Subcutaneous abdominal adipose tissue (tissue), 5 donors: ENCODE results near the gene GLRX.
A peak's percentile ranks its signal among the peaks of the same experiment; 100 is the strongest.

Source experiments
- H3K27ac ChIP-seq: one replicate; pipeline ENCODE4 v1.7.0; 2013; ENCODE audit warnings: low read depth, mild to moderate bottlenecking, inconsistent platforms, low read length, moderate library complexity
- H3K27me3 ChIP-seq, 5 donors: one replicate each; pipeline ENCODE4 v1.7.0; 2013; ENCODE audit warnings: low read length in 5 of 5, inconsistent platforms in 1 of 5; ENCODE audit not compliant: control insufficient read depth in 5 of 5, insufficient read depth in 4 of 5
- H3K36me3 ChIP-seq, 5 donors: one replicate each; pipeline ENCODE4 v1.7.0; 2013; ENCODE audit warnings: low read length in 5 of 5; ENCODE audit not compliant: control insufficient read depth in 5 of 5, insufficient read depth in 5 of 5
- H3K4me1 ChIP-seq, 5 donors: one replicate each; pipeline ENCODE4 v1.7.0; 2013; ENCODE audit warnings: low read length in 5 of 5, mild to moderate bottlenecking in 3 of 5, moderate library complexity in 1 of 5; ENCODE audit not compliant: control insufficient read depth in 5 of 5, insufficient read depth in 5 of 5
- H3K4me3 ChIP-seq, 5 donors: one replicate each; pipeline ENCODE4 v1.7.0; 2013; ENCODE audit warnings: low read length in 5 of 5, low read depth in 1 of 5
- H3K9ac ChIP-seq, 5 donors: one replicate each; pipeline ENCODE4 v1.7.0; 2013; ENCODE audit warnings: low read length in 5 of 5, mild to moderate bottlenecking in 4 of 5, moderate library complexity in 3 of 5
- H3K9me3 ChIP-seq, 5 donors: one replicate each; pipeline ENCODE4 v1.7.0; 2013; ENCODE audit warnings: low read length in 5 of 5; ENCODE audit not compliant: control insufficient read depth in 5 of 5
- donor health status: healthy.
- donor health status: healthy.
- donor health status: healthy.
- donor health status: healthy.
- donor health status: healthy.

Gene GLRX

DNA sequence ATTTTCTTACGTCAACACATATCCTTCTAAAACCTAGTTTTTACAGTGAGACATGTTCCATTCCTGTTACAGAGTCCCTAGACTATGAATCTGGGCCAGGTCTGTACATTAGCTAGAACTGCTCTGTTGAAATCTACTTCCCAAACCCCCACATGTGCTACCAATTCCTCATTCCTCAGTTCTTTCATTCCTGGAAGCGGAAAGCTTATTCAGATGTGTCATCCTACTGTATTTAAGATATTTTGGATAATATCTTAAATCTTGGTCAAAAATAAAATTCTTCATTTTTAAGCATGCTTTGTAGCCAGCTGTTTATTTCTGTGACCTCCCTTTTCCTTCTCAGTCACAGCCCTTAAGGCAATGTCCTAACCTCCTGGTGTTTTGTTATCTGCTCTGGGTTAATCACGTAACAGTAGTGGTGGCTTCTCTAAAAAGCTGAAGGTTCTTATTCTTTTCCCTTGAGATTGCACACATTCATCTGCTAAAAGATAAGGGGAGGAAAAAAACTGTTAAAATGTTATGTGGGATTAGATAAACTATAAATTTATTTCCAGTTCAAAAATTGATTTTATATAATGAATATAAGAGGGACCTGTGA lies 35.6 kb downstream of the GLRX start:
- Histone ChIP-seq H3K4me3 (no peak overlapping the region), H3K4me1 (peaks cover 0 to 15% (median 0%) of the 10 kb centered on the region in 5 donors), H3K27ac (peak overlapping the region; percentile 58), H3K9ac (peak overlapping the region in 1 of 5 donors; percentile 70), H3K36me3 (peaks cover 9 to 37% (median 29%) of the 10 kb centered on the region in 5 donors), H3K27me3 (no peaks in the 10 kb centered on the region), H3K9me3 (no peaks in the 10 kb centered on the region)

- no peaks in the 10 kb centered on the region for H3K27me3 ChIP-seq
- H3K4me1 ChIP-seq = peaks cover 0 to 29% (median 14%) of the 10 kb centered on the region in 5 donors
- H3K36me3 ChIP-seq = peaks cover 5 to 26% (median 16%) of the 10 kb centered on the region in 5 donors
Measured at GRCh38 chr5:95784514-95785302, 37.8 kb downstream of the GLRX start.

GRCh38 chr5:95783661-95784060 lies 38.9 kb downstream of the GLRX start:
- H3K27me3 ChIP-seq = no peaks in the 10 kb centered on the region
- no peak overlapping the region for H3K4me3 ChIP-seq
- peaks cover 0 to 36% (median 17%) of the 10 kb centered on the region in 5 donors for H3K4me1 ChIP-seq
- H3K9me3 ChIP-seq = no peaks in the 10 kb centered on the region
- H3K36me3 ChIP-seq = peaks cover 5 to 16% (median 13%) of the 10 kb centered on the region in 5 donors
- H3K9ac ChIP-seq = peak overlapping the region in 1 of 5 donors; percentile 69
- peak overlapping the region; percentile 55 for H3K27ac ChIP-seq

More at GRCh38 chr5:95784514-95785302, 37.8 kb downstream of the GLRX start:
- H3K27ac ChIP-seq = peak overlapping the region; percentile 55
- H3K9me3 ChIP-seq = no peaks in the 10 kb centered on the region
- no peak overlapping the region for H3K4me3 ChIP-seq
- peak overlapping the region in 1 of 5 donors; percentile 29 for H3K9ac ChIP-seq

GRCh38 chr5:95782181-95782580 lies 40.3 kb downstream of the GLRX start:
- Histone ChIP-seq H3K4me1 (peaks cover 0 to 36% (median 17%) of the 10 kb centered on the region in 5 donors), H3K9ac (no peak overlapping the region), H3K27ac (peak overlapping the region; percentile 68), H3K9me3 (no peaks in the 10 kb centered on the region), H3K4me3 (no peak overlapping the region), H3K27me3 (no peaks in the 10 kb centered on the region), H3K36me3 (peaks cover 0 to 9% (median 6%) of the 10 kb centered on the region in 5 donors)

DNA sequence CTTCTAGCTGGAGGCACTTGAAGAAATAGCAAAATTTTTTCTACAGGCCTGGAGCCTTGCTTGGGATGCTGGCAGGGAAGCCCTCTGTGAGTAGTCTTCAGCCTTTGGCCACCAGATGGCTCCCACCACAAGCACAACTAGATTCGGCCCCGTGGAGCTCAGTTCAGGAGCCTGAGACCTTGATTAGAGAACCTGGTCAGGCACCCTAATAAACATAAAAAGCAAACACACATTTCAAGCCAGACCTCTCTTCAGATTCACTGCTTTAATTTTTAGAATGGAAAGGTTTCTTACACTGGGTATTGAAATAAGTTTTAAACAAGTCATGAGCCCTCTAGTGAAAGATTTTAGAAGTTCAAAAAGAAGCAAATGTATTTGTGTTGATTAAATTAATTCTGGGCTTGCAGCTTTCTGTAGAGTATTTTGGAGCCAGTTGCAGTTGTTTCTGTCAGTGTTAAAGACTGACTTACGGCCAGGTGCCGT lies 41.4 kb downstream of the GLRX start:
- H3K9ac ChIP-seq = peak overlapping the region in 1 of 5 donors; percentile 76
- H3K4me3 ChIP-seq = no peak overlapping the region
- H3K36me3 ChIP-seq = peaks cover 0 to 12% (median 6%) of the 10 kb centered on the region in 5 donors
- peak overlapping the region; percentile 68 for H3K27ac ChIP-seq
- H3K4me1 ChIP-seq = peaks cover 0 to 33% (median 17%) of the 10 kb centered on the region in 5 donors
- H3K27me3 ChIP-seq = no peaks in the 10 kb centered on the region
- no peaks in the 10 kb centered on the region for H3K9me3 ChIP-seq

DNA sequence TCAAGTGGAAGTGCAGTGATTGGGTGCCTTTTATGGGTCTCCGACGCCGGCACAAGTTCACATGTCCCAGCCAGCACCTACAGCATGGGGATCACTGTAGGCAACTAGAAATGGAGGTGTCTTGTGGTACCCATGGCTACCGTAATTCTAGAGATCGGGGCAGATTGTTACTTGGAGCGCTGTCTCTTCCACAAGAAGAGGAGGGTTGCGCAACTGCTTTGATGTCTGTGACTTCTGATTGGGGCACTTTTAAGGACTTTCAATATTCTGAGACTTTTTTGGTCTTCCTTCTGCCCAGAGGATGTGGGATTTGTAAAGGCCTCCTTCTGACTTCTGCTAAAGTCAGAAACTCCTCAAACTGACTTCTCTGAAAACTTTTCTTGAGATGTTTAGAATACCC lies 41.9 kb downstream of the GLRX start:
- H3K9ac ChIP-seq = no peak overlapping the region
- peaks cover 0 to 33% (median 17%) of the 10 kb centered on the region in 5 donors for H3K4me1 ChIP-seq
- no peaks in the 10 kb centered on the region for H3K27me3 ChIP-seq
- H3K27ac ChIP-seq = peak overlapping the region; percentile 68
- peaks cover 0 to 12% (median 6%) of the 10 kb centered on the region in 5 donors for H3K36me3 ChIP-seq
- no peaks in the 10 kb centered on the region for H3K9me3 ChIP-seq
- no peak overlapping the region for H3K4me3 ChIP-seq

DNA sequence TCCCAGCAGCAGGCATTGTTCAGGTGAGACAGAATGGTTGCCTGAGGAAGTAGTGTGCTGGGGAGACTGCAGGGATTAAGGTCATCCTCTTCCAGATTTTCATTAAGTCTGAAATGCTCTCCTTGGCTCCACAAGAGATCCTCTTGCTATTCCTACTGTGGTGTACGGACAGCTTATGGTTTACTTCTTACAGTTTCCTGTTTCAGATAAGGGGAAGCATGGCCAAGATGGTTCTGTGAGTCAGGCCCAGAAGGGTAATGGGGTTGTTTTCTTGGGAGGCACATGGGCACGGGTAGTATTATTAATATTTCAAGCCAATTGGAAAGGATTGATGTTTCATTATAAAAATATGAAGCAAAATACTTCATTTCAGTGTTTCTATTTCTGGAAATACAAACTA lies 42.9 kb downstream of the GLRX start:
- Histone ChIP-seq H3K4me3 (no peak overlapping the region), H3K36me3 (peaks cover 0 to 11% (median 6%) of the 10 kb centered on the region in 5 donors), H3K27me3 (no peaks in the 10 kb centered on the region), H3K9ac (peak overlapping the region in 3 of 5 donors; percentile 6 to 17 (median 11)), H3K4me1 (peaks cover 0 to 27% (median 17%) of the 10 kb centered on the region in 5 donors), H3K27ac (peak overlapping the region; percentile 68), H3K9me3 (no peaks in the 10 kb centered on the region)

DNA sequence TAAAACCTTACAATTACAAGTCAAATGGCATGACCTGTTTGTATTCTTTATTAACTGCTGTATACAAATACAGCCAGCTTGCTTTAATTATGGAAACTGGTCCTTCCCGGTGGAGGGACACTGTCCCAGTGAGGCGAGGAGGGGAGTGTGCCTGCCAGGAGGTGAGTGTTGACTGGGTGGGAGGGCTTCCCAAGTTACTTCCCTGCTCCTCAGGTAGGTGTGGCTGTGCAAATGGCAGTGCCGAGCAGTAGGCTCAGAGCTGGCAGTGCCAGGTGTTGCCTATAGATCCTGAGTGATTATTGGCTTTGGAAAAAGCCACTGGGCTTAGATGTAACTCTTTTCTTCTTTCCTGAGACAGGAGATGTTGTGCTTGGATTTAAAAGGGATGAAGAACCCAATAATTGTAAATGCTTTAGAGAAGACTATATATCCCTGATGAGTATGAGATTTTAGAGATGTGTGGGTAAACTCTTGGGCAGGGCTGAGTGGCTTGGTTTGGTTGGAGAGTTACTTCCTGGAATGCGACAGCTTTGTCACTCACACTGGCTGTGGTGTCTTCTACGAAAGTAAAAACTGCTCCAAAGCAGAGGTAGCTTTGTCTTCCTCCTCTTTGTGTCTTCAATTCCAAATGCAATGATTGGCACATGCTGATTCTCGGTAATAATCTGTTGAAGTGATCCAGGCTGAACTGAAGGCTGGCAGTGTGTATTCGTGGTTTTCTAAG lies 43.7 kb downstream of the GLRX start:
- no peaks in the 10 kb centered on the region for H3K27me3 ChIP-seq
- H3K27ac ChIP-seq = peak overlapping the region; percentile 68
- H3K36me3 ChIP-seq = peaks cover 0 to 11% (median 6%) of the 10 kb centered on the region in 5 donors

GRCh38 chr5:95777441-95777840 lies 45.1 kb downstream of the GLRX start:
- Histone ChIP-seq H3K4me1 (peaks cover 0 to 30% (median 21%) of the 10 kb centered on the region in 5 donors), H3K27me3 (no peaks in the 10 kb centered on the region), H3K36me3 (peaks cover 0 to 12% (median 11%) of the 10 kb centered on the region in 5 donors), H3K27ac (peak overlapping the region; percentile 47), H3K4me3 (no peak overlapping the region), H3K9me3 (no peaks in the 10 kb centered on the region), H3K9ac (no peak overlapping the region)

More for the DNA sequence above, 43.7 kb downstream of the GLRX start:
- Histone ChIP-seq H3K9me3 (no peaks in the 10 kb centered on the region), H3K9ac (peak overlapping the region in 2 of 5 donors; percentile 11 to 17), H3K4me3 (no peak overlapping the region), H3K4me1 (peaks cover 0 to 23% (median 21%) of the 10 kb centered on the region in 5 donors)
